HCT116 (cell line): ENCODE results near the gene EXD2. TPM values are rescaled to one million over a fixed set of nuclear protein-coding genes. Genes with fewer than 3 reads are reported as not detected.

Source experiments
- ATAC-seq: fragments of 200-7000 bp; cut with Tn5 transposase; 2 replicates; pipeline ENCODE4 v1.9.1; 2020; ENCODE audit warnings: mild to moderate bottlenecking, moderate library complexity
- BruUV-seq: library from RNA; stranded (reverse); fragments of 400-500 nt; replicated peaks from 2 replicates; lab custom pipeline; 2021; lab: Mats Ljungman, UMichigan
- CTCF ChIA-PET: fragments of 300-600 bp; sonication (Branson Sonifier 250); formaldehyde crosslinking; loops from one replicate; lab custom pipeline; 2021; ENCODE audit warnings: antibody characterized with exemption; lab: Charles Lee
- POLR2A ChIA-PET: fragments of 300-600, 350-600 bp; sonication (Branson Sonifier 250); formaldehyde crosslinking; loops from one replicate; lab custom pipeline; 2021; ENCODE audit warnings: antibody characterized with exemption; lab: Charles Lee
- RAD21 ChIA-PET, 2 experiments: fragments of 300-600 bp; sonication (Branson Sonifier 250); formaldehyde crosslinking; loops; one replicate each; lab custom pipeline; 2023; ENCODE audit warnings: low total read pairs in 2 of 2; ENCODE audit not compliant: uncharacterized antibody in 2 of 2, unreplicated experiment in 2 of 2, low non-redundant PET in 1 of 2; lab: Charles Lee
- DNase-seq: peaks from one replicate; pipeline ENCODE4 v3.0.0-alpha.2; 2010; ENCODE audit warnings: low read depth, low spot score
- H2AFZ ChIP-seq: fragments of 200-600 bp; shearing (Covaris generic), sonication (generic); 2 replicates; pipeline ENCODE4 v1.6.1; 2017; ENCODE audit warnings: low read depth, mixed run types, mixed read lengths, antibody characterized with exemption, low read length; ENCODE audit not compliant: poor library complexity, severe bottlenecking
- H3K27ac ChIP-seq: 2 replicates; pipeline ENCODE4 v1.5.1; 2012; ENCODE audit warnings: low read depth, low read length
- H3K27me3 ChIP-seq: fragments of 200-600 bp; sonication (generic); 2 replicates; pipeline ENCODE4 v1.6.1; 2016; ENCODE audit warnings: mixed run types, low read length, mixed read lengths; ENCODE audit not compliant: insufficient read depth
- H3K36me3 ChIP-seq, 2 experiments: fragments of 200-500 bp in 1 of 2; fragments of 200-600 bp in 1 of 2; sonication (Bioruptor generic) in 1 of 2; sonication (generic) in 1 of 2; 2 replicates each; pipeline versions ENCODE4 v1.5.1 to v1.6.1; 2014 to 2016; ENCODE audit warnings: low read length in 2 of 2, inconsistent platforms in 1 of 2, mixed read lengths in 1 of 2, mixed run types in 1 of 2; ENCODE audit not compliant: insufficient read depth in 2 of 2, control insufficient read depth in 1 of 2
- H3K4me1 ChIP-seq, 2 experiments: fragments of 200-600 bp in 1 of 2; sonication (generic) in 1 of 2; 2 replicates each; pipeline versions ENCODE4 v1.5.1 to v1.6.1; 2012 to 2017; ENCODE audit warnings: low read length in 2 of 2, inconsistent platforms in 1 of 2, mild to moderate bottlenecking in 1 of 2, mixed read lengths in 1 of 2, mixed run types in 1 of 2, moderate library complexity in 1 of 2; ENCODE audit not compliant: insufficient read depth in 2 of 2, control insufficient read depth in 1 of 2
- H3K4me2 ChIP-seq: fragments of 200-600 bp; sonication (generic); 2 replicates; pipeline ENCODE4 v1.6.1; 2017; ENCODE audit warnings: mixed run types, low read length, mixed read lengths
- H3K4me3 ChIP-seq, 2 experiments: fragments of 200-600 bp in 1 of 2; sonication (generic) in 1 of 2; replicated peaks in 1 of 2; 2 replicates each; pipeline ENCODE4 v1.5.1; 2011 to 2016; ENCODE audit warnings: low read length in 2 of 2, control low read depth in 1 of 2, low read depth in 1 of 2, mild to moderate bottlenecking in 1 of 2, mixed read lengths in 1 of 2, mixed run types in 1 of 2
- H3K79me2 ChIP-seq: fragments of 200-600 bp; sonication (generic); 2 replicates; pipeline ENCODE4 v1.6.1; 2017; ENCODE audit warnings: mild to moderate bottlenecking, mixed run types, low read length, moderate library complexity, mixed read lengths; ENCODE audit not compliant: insufficient read depth
- H3K9ac ChIP-seq: fragments of 200-600 bp; sonication (generic); 2 replicates; pipeline ENCODE4 v1.6.1; 2016; ENCODE audit warnings: low read length, mixed read lengths
- H3K9me2 ChIP-seq: fragments of 200-600 bp; sonication (generic), shearing (Covaris generic); 2 replicates; pipeline ENCODE4 v1.6.1; 2017; ENCODE audit warnings: mixed run types, mild to moderate bottlenecking, moderate library complexity; ENCODE audit not compliant: insufficient read depth
- H3K9me3 ChIP-seq, 2 experiments: fragments of 200-500 bp in 1 of 2; fragments of 200-600 bp in 1 of 2; sonication (Bioruptor generic) in 1 of 2; sonication (generic) in 1 of 2; 2 replicates each; pipeline ENCODE4 v1.6.1; 2014 to 2017; ENCODE audit warnings: low read length in 2 of 2, mixed read lengths in 2 of 2, inconsistent platforms in 1 of 2, low read depth in 1 of 2, mild to moderate bottlenecking in 1 of 2, mixed run types in 1 of 2, moderate library complexity in 1 of 2; ENCODE audit not compliant: control insufficient read depth in 1 of 2, insufficient read depth in 1 of 2
- H4K20me1 ChIP-seq: fragments of 200-600 bp; sonication (generic), shearing (Covaris generic); 2 replicates; pipeline ENCODE4 v1.6.1; 2017; ENCODE audit warnings: mixed run types, mild to moderate bottlenecking, moderate library complexity; ENCODE audit not compliant: insufficient read depth
- CBX3 ChIP-seq: IDR thresholded peaks from 2 replicates; pipeline ENCODE4 v1.6.1; 2012; ENCODE audit warnings: low read depth
- CTCF ChIP-seq, 3 experiments: fragments of 200-600 bp in 1 of 3; sonication (generic) in 1 of 3; IDR thresholded peaks in 2 of 3; conservative IDR thresholded peaks in 1 of 3; 2 replicates each; pipeline ENCODE4 v1.5.1; 2012 to 2017; ENCODE audit warnings: low read depth in 2 of 3, low read length in 2 of 3, antibody characterized with exemption in 1 of 3, borderline replicate concordance in 1 of 3, control low read depth in 1 of 3, mild to moderate bottlenecking in 1 of 3, mixed read lengths in 1 of 3, mixed run types in 1 of 3, moderate library complexity in 1 of 3; ENCODE audit not compliant: insufficient read depth in 1 of 3
- EGR1 ChIP-seq: IDR thresholded peaks from 2 replicates; pipeline ENCODE4 v1.6.1; 2012; ENCODE audit warnings: low read depth
- ELF1 ChIP-seq: IDR thresholded peaks from 2 replicates; pipeline ENCODE4 v1.6.1; 2012; ENCODE audit warnings: low read depth, borderline replicate concordance
- FOSL1 ChIP-seq: IDR thresholded peaks from 2 replicates; pipeline ENCODE4 v1.6.1; 2012; ENCODE audit warnings: low read depth
- JUND ChIP-seq: IDR thresholded peaks from 2 replicates; pipeline ENCODE4 v1.6.1; 2012
- POLR2A ChIP-seq: IDR thresholded peaks from 2 replicates; pipeline ENCODE4 v1.7.0; 2011; ENCODE audit warnings: borderline replicate concordance; ENCODE audit not compliant: insufficient read depth, insufficient read length; ENCODE audit errors: extremely low read depth
- RAD21 ChIP-seq: IDR thresholded peaks from 2 replicates; pipeline ENCODE4 v1.6.1; 2012; ENCODE audit warnings: low read depth, mild to moderate bottlenecking
- YY1 ChIP-seq: IDR thresholded peaks from 2 replicates; pipeline ENCODE4 v1.6.1; 2011; ENCODE audit warnings: low read length, low read depth, moderate library complexity, mild to moderate bottlenecking; ENCODE audit not compliant: insufficient replicate concordance; ENCODE audit errors: extremely low read depth
- intact Hi-C: fragments of 100-400 bp; cut with micrococcal nuclease; formaldehyde crosslinking; loops from 2 replicates; pipeline ENCODE4 v1.10.0; 2022
- total RNA-seq: library from RNA; stranded (reverse); gene quantifications from one replicate; pipeline ENCODE4 v1.2.1, GENCODE V29; 2021; ENCODE audit not compliant: unreplicated experiment

EXD2 gene
- total RNA-seq, 1 experiment from 2014 or later: 20.2 TPM

GRCh38 chr14:69232388-69232787 is 41.1 kb downstream of the EXD2 start:
- TF ChIP-seq YY1 (no peak), ELF1 (no peak)
- Histone ChIP-seq H3K27ac (no peak overlapping the region), H3K4me2 (no peak overlapping the region), H3K9me3 (no peaks in the 10 kb centered on the region), H3K4me3 (no peak overlapping the region), H4K20me1 (no peaks in the 10 kb centered on the region), H3K36me3 (peaks cover 0 to 21% of the 10 kb centered on the region in 2 experiments; a peak in 2 of 4 replicates), H2AFZ (no peak overlapping the region), H3K4me1 (no peaks in the 10 kb centered on the region), H3K27me3 (no peaks in the 10 kb centered on the region), H3K9ac (no peak overlapping the region), H3K79me2 (no peaks in the 10 kb centered on the region), H3K9me2 (no peaks in the 10 kb centered on the region)
- no peak for ATAC-seq
- RAD21 ChIA-PET: no interaction called here
- CTCF ChIA-PET: no interaction called here
- BruUV-seq: no TSS peak
- no peak for DNase-seq
- intact Hi-C loops: no loop called here
- POLR2A ChIA-PET: no interaction called here

- Histone ChIP-seq H3K27me3 (no peaks in the 10 kb centered on the region), H4K20me1 (no peaks in the 10 kb centered on the region), H3K27ac (no peak overlapping the region), H2AFZ (no peak overlapping the region), H3K36me3 (peaks cover 0 to 21% of the 10 kb centered on the region in 2 experiments; a peak in 2 of 4 replicates), H3K4me2 (no peak overlapping the region), H3K4me3 (no peak overlapping the region), H3K79me2 (no peaks in the 10 kb centered on the region), H3K9ac (no peak overlapping the region), H3K9me2 (no peaks in the 10 kb centered on the region), H3K9me3 (no peaks in the 10 kb centered on the region), H3K4me1 (no peaks in the 10 kb centered on the region)
- TF ChIP-seq EGR1 (no peak), ELF1 (no peak), CTCF (IDR thresholded peaks at IDR 0.05 in 2 of 3, conservative IDR thresholded peaks at IDR 0.05 in 1 of 3; ENCODE audit: borderline replicate concordance in 1 of 3, insufficient read depth in 1 of 3, low read depth in 2 of 3, low read length in 2 of 3) (no peak), CBX3 (no peak), JUND (no peak), POLR2A (no peak), RAD21 (no peak), FOSL1 (no peak)
- ChIA-PET POLR2A (no interaction called here), CTCF (no interaction called here), RAD21 (no interaction called here)
- intact Hi-C loops: no loop called here
- BruUV-seq: no TSS peak
- no peak for ATAC-seq
- DNase-seq: no peak
These were observed 42.8 kb downstream of the EXD2 start for GRCh38 chr14:69234106-69234505.
